HCT116 (cell line): ENCODE data around the gene MIF. TPM values are rescaled to one million over a fixed set of nuclear protein-coding genes. Genes with fewer than 3 reads are reported as not detected.

Experiments used
- ATAC-seq: fragments of 200-7000 bp; cut with Tn5 transposase; 2 replicates; pipeline ENCODE4 v1.9.1; 2020; ENCODE audit warnings: mild to moderate bottlenecking, moderate library complexity
- BruUV-seq: library from RNA; stranded (reverse); fragments of 400-500 nt; replicated peaks from 2 replicates; lab custom pipeline; 2021; lab: Mats Ljungman, UMichigan
- CTCF ChIA-PET: fragments of 300-600 bp; sonication (Branson Sonifier 250); formaldehyde crosslinking; loops from one replicate; lab custom pipeline; 2021; ENCODE audit warnings: antibody characterized with exemption; lab: Charles Lee
- POLR2A ChIA-PET: fragments of 300-600, 350-600 bp; sonication (Branson Sonifier 250); formaldehyde crosslinking; loops from one replicate; lab custom pipeline; 2021; ENCODE audit warnings: antibody characterized with exemption; lab: Charles Lee
- RAD21 ChIA-PET, 2 experiments: fragments of 300-600 bp; sonication (Branson Sonifier 250); formaldehyde crosslinking; loops; one replicate each; lab custom pipeline; 2023; ENCODE audit warnings: low total read pairs in 2 of 2; ENCODE audit not compliant: uncharacterized antibody in 2 of 2, unreplicated experiment in 2 of 2, low non-redundant PET in 1 of 2; lab: Charles Lee
- DNase-seq: peaks from one replicate; pipeline ENCODE4 v3.0.0-alpha.2; 2010; ENCODE audit warnings: low read depth, low spot score
- H2AFZ ChIP-seq: fragments of 200-600 bp; shearing (Covaris generic), sonication (generic); 2 replicates; pipeline ENCODE4 v1.6.1; 2017; ENCODE audit warnings: low read depth, mixed run types, mixed read lengths, antibody characterized with exemption, low read length; ENCODE audit not compliant: poor library complexity, severe bottlenecking
- H3K27ac ChIP-seq: 2 replicates; pipeline ENCODE4 v1.5.1; 2012; ENCODE audit warnings: low read depth, low read length
- H3K27me3 ChIP-seq: fragments of 200-600 bp; sonication (generic); 2 replicates; pipeline ENCODE4 v1.6.1; 2016; ENCODE audit warnings: mixed run types, low read length, mixed read lengths; ENCODE audit not compliant: insufficient read depth
- H3K36me3 ChIP-seq, 2 experiments: fragments of 200-500 bp in 1 of 2; fragments of 200-600 bp in 1 of 2; sonication (Bioruptor generic) in 1 of 2; sonication (generic) in 1 of 2; 2 replicates each; pipeline versions ENCODE4 v1.5.1 to v1.6.1; 2014 to 2016; ENCODE audit warnings: low read length in 2 of 2, inconsistent platforms in 1 of 2, mixed read lengths in 1 of 2, mixed run types in 1 of 2; ENCODE audit not compliant: insufficient read depth in 2 of 2, control insufficient read depth in 1 of 2
- H3K4me1 ChIP-seq, 2 experiments: fragments of 200-600 bp in 1 of 2; sonication (generic) in 1 of 2; 2 replicates each; pipeline versions ENCODE4 v1.5.1 to v1.6.1; 2012 to 2017; ENCODE audit warnings: low read length in 2 of 2, inconsistent platforms in 1 of 2, mild to moderate bottlenecking in 1 of 2, mixed read lengths in 1 of 2, mixed run types in 1 of 2, moderate library complexity in 1 of 2; ENCODE audit not compliant: insufficient read depth in 2 of 2, control insufficient read depth in 1 of 2
- H3K4me2 ChIP-seq: fragments of 200-600 bp; sonication (generic); 2 replicates; pipeline ENCODE4 v1.6.1; 2017; ENCODE audit warnings: mixed run types, low read length, mixed read lengths
- H3K4me3 ChIP-seq, 2 experiments: fragments of 200-600 bp in 1 of 2; sonication (generic) in 1 of 2; replicated peaks in 1 of 2; 2 replicates each; pipeline ENCODE4 v1.5.1; 2011 to 2016; ENCODE audit warnings: low read length in 2 of 2, control low read depth in 1 of 2, low read depth in 1 of 2, mild to moderate bottlenecking in 1 of 2, mixed read lengths in 1 of 2, mixed run types in 1 of 2
- H3K79me2 ChIP-seq: fragments of 200-600 bp; sonication (generic); 2 replicates; pipeline ENCODE4 v1.6.1; 2017; ENCODE audit warnings: mild to moderate bottlenecking, mixed run types, low read length, moderate library complexity, mixed read lengths; ENCODE audit not compliant: insufficient read depth
- H3K9ac ChIP-seq: fragments of 200-600 bp; sonication (generic); 2 replicates; pipeline ENCODE4 v1.6.1; 2016; ENCODE audit warnings: low read length, mixed read lengths
- H3K9me2 ChIP-seq: fragments of 200-600 bp; sonication (generic), shearing (Covaris generic); 2 replicates; pipeline ENCODE4 v1.6.1; 2017; ENCODE audit warnings: mixed run types, mild to moderate bottlenecking, moderate library complexity; ENCODE audit not compliant: insufficient read depth
- H3K9me3 ChIP-seq, 2 experiments: fragments of 200-500 bp in 1 of 2; fragments of 200-600 bp in 1 of 2; sonication (Bioruptor generic) in 1 of 2; sonication (generic) in 1 of 2; 2 replicates each; pipeline ENCODE4 v1.6.1; 2014 to 2017; ENCODE audit warnings: low read length in 2 of 2, mixed read lengths in 2 of 2, inconsistent platforms in 1 of 2, low read depth in 1 of 2, mild to moderate bottlenecking in 1 of 2, mixed run types in 1 of 2, moderate library complexity in 1 of 2; ENCODE audit not compliant: control insufficient read depth in 1 of 2, insufficient read depth in 1 of 2
- H4K20me1 ChIP-seq: fragments of 200-600 bp; sonication (generic), shearing (Covaris generic); 2 replicates; pipeline ENCODE4 v1.6.1; 2017; ENCODE audit warnings: mixed run types, mild to moderate bottlenecking, moderate library complexity; ENCODE audit not compliant: insufficient read depth
- CEBPB ChIP-seq: IDR thresholded peaks from 2 replicates; pipeline ENCODE4 v1.6.1; 2012; ENCODE audit warnings: low read depth
- ELF1 ChIP-seq: IDR thresholded peaks from 2 replicates; pipeline ENCODE4 v1.6.1; 2012; ENCODE audit warnings: low read depth, borderline replicate concordance
- POLR2A ChIP-seq: IDR thresholded peaks from 2 replicates; pipeline ENCODE4 v1.7.0; 2011; ENCODE audit warnings: borderline replicate concordance; ENCODE audit not compliant: insufficient read depth, insufficient read length; ENCODE audit errors: extremely low read depth
- POLR2AphosphoS5 ChIP-seq: IDR thresholded peaks from 2 replicates; pipeline ENCODE4 v1.6.1; 2011; ENCODE audit warnings: mild to moderate bottlenecking, low read depth, low read length, moderate library complexity
- SIN3A ChIP-seq: IDR thresholded peaks from 2 replicates; pipeline ENCODE4 v1.6.1; 2012; ENCODE audit warnings: low read depth
- ZBTB33 ChIP-seq: IDR thresholded peaks from 2 replicates; pipeline ENCODE4 v1.6.1; 2011; ENCODE audit warnings: mild to moderate bottlenecking, low read length, moderate library complexity; ENCODE audit not compliant: insufficient replicate concordance; ENCODE audit errors: extremely low read depth
- ZNF274 ChIP-seq: fragments of 200-500 bp; sonication (Bioruptor generic); IDR thresholded peaks from 2 replicates; pipeline ENCODE4 v1.6.1; 2014; ENCODE audit warnings: mild to moderate bottlenecking, low read depth, low read length, inconsistent platforms
- intact Hi-C: fragments of 100-400 bp; cut with micrococcal nuclease; formaldehyde crosslinking; loops from 2 replicates; pipeline ENCODE4 v1.10.0; 2022
- total RNA-seq: library from RNA; stranded (reverse); gene quantifications from one replicate; pipeline ENCODE4 v1.2.1, GENCODE V29; 2021; ENCODE audit not compliant: unreplicated experiment

The MIF gene
- total RNA-seq, 1 experiment from 2014 or later = 1,511 TPM

GRCh38 chr22:23897320-23897719 is 3.1 kb downstream of the MIF start (continued):
- TF ChIP-seq ZBTB33 (no peak), CEBPB (no peak), SIN3A (no peak), ZNF274 (no peak)

GRCh38 chr22:23898006-23898974 is 4.1 kb downstream of the MIF start:
- Histone ChIP-seq H3K36me3 (peaks cover 12 to 23% of the 10 kb centered on the region in 2 experiments; a peak in 3 of 4 replicates), H3K4me3 (no peak overlapping the region), H4K20me1 (peaks cover 7% of the 10 kb centered on the region; the same call in 1 of the 2 replicates), H3K79me2 (peaks cover 25% of the 10 kb centered on the region), H3K27ac (no peak overlapping the region), H3K4me2 (no peak overlapping the region), H3K4me1 (peaks cover 12 to 26% of the 10 kb centered on the region in 2 experiments), H2AFZ (no peak overlapping the region), H3K9me3 (no peaks in the 10 kb centered on the region), H3K9me2 (no peaks in the 10 kb centered on the region), H3K9ac (no peak overlapping the region), H3K27me3 (no peaks in the 10 kb centered on the region)
- BruUV-seq = no TSS peak
- ChIA-PET POLR2A (interaction anchor here (0.5 kb wide), 1 partner anchor 306 kb away, joined by 4 read pairs; no protein-coding TSS in a partner anchor), CTCF (no interaction called here), RAD21 (no interaction called here)
- no peak for ATAC-seq
- intact Hi-C loops = no loop called here
- DNase-seq = no peak
- peak; percentile 17 for TF ChIP-seq POLR2A
- TF ChIP-seq POLR2AphosphoS5 = peak; percentile 55
- no peak for TF ChIP-seq ELF1
